ENCODE results near the gene OCEL1. TPM values are rescaled to one million over a fixed set of nuclear protein-coding genes. Genes with fewer than 3 reads are reported as not detected.

Gene OCEL1
- total and polyA plus RNA-seq, 2 of the 13 experiments (the other 11 are each of a cell fraction or from before 2014, with no cell fraction given) = 10.6 to 17.2 TPM

GRCh38 chr19:17260842-17261325 is 34.9 kb downstream of the OCEL1 start (continued):
- TF ChIP-seq FOXK1 (CRISPR knock-in tag; IDR thresholded peaks at IDR 0.05; ENCODE audit: borderline replicate concordance, low read depth) (no peak), MZF1 (CRISPR knock-in tag; IDR thresholded peaks at IDR 0.05; ENCODE audit: borderline replicate concordance) (no peak), ZKSCAN8 (CRISPR knock-in tag; IDR thresholded peaks at IDR 0.05; ENCODE audit: borderline replicate concordance) (peak; percentile 91), ATF2 (CRISPR knock-in tag; IDR thresholded peaks at IDR 0.05) (peak; percentile 11; the same call in 1 of the 2 replicates), ELF3 (CRISPR knock-in tag; IDR thresholded peaks at IDR 0.05) (0 out of 2 replicates have a peak, but pooled peaks have one; percentile 21), ZNF792 (CRISPR knock-in tag; IDR thresholded peaks at IDR 0.05) (peak; percentile 48; the same call in 1 of the 2 replicates), FOXM1 (CRISPR knock-in tag; IDR thresholded peaks at IDR 0.05) (no peak), ZSCAN22 (CRISPR knock-in tag; IDR thresholded peaks at IDR 0.05) (peak; percentile 91), ZNF770 (CRISPR knock-in tag; IDR thresholded peaks at IDR 0.05) (peak; percentile 52; the same call in 1 of the 2 replicates), JUND (CRISPR knock-in tag; IDR thresholded peaks at IDR 0.05) (no peak), HOXA3 (CRISPR knock-in tag; IDR thresholded peaks at IDR 0.05) (peak; percentile 34; the same call in 1 of the 2 replicates), KLF16 (CRISPR knock-in tag; IDR thresholded peaks at IDR 0.05) (peak in 1 of 2 experiments; percentile 61; a peak in 1 of 4 replicates), SKI (IDR thresholded peaks at IDR 0.05; ENCODE audit: partially characterized antibody) (peak; percentile 37), CBFB (CRISPR knock-in tag; IDR thresholded peaks at IDR 0.05) (0 out of 2 replicates have a peak, but pooled peaks have one; percentile 24), GATAD1 (CRISPR knock-in tag; IDR thresholded peaks at IDR 0.05) (peak; percentile 65; the same call in 1 of the 2 replicates), ZNF350 (CRISPR knock-in tag; IDR thresholded peaks at IDR 0.05; ENCODE audit: borderline replicate concordance, low read depth) (no peak; the same call in 1 of the 2 replicates), ZEB1 (IDR thresholded peaks at IDR 0.05; ENCODE audit: insufficient replicate concordance, low read depth) (no peak), CHD4 (IDR thresholded peaks at IDR 0.05; ENCODE audit: borderline replicate concordance, low read length) (no peak), KDM1A (CRISPR knock-in tag; IDR thresholded peaks at IDR 0.05) (peak; percentile 25; the same call in 1 of the 2 replicates), ZBTB42 (CRISPR knock-in tag; IDR thresholded peaks at IDR 0.05) (no peak)
- TF ChIP-seq, protein P1, sequence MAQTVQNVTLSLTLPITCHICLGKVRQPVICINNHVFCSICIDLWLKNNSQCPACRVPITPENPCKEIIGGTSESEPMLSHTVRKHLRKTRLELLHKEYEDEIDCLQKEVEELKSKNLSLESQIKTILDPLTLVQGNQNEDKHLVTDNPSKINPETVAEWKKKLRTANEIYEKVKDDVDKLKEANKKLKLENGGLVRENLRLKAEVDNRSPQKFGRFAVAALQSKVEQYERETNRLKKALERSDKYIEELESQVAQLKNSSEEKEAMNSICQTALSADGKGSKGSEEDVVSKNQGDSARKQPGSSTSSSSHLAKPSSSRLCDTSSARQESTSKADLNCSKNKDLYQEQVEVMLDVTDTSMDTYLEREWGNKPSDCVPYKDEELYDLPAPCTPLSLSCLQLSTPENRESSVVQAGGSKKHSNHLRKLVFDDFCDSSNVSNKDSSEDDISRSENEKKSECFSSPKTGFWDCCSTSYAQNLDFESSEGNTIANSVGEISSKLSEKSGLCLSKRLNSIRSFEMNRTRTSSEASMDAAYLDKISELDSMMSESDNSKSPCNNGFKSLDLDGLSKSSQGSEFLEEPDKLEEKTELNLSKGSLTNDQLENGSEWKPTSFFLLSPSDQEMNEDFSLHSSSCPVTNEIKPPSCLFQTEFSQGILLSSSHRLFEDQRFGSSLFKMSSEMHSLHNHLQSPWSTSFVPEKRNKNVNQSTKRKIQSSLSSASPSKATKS (CRISPR knock-in tag; IDR thresholded peaks at IDR 0.05) = no peak
- TF ChIP-seq, protein P2, sequence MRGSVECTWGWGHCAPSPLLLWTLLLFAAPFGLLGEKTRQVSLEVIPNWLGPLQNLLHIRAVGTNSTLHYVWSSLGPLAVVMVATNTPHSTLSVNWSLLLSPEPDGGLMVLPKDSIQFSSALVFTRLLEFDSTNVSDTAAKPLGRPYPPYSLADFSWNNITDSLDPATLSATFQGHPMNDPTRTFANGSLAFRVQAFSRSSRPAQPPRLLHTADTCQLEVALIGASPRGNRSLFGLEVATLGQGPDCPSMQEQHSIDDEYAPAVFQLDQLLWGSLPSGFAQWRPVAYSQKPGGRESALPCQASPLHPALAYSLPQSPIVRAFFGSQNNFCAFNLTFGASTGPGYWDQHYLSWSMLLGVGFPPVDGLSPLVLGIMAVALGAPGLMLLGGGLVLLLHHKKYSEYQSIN (CRISPR knock-in tag; IDR thresholded peaks at IDR 0.05; ENCODE audit: borderline replicate concordance) = no peak
- TF ChIP-seq, protein P3, sequence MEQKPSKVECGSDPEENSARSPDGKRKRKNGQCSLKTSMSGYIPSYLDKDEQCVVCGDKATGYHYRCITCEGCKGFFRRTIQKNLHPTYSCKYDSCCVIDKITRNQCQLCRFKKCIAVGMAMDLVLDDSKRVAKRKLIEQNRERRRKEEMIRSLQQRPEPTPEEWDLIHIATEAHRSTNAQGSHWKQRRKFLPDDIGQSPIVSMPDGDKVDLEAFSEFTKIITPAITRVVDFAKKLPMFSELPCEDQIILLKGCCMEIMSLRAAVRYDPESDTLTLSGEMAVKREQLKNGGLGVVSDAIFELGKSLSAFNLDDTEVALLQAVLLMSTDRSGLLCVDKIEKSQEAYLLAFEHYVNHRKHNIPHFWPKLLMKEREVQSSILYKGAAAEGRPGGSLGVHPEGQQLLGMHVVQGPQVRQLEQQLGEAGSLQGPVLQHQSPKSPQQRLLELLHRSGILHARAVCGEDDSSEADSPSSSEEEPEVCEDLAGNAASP (CRISPR knock-in tag; IDR thresholded peaks at IDR 0.05; ENCODE audit: borderline replicate concordance) = peak; percentile 68; the same call in 1 of the 2 replicates

Measured in HepG2 (cell line).